ENCODE measurements around the gene KCNN3.

GRCh38 chr1:154832384-154832783 lies 37.7 kb downstream of the KCNN3 start:
- TF ChIP-seq, protein P1, sequence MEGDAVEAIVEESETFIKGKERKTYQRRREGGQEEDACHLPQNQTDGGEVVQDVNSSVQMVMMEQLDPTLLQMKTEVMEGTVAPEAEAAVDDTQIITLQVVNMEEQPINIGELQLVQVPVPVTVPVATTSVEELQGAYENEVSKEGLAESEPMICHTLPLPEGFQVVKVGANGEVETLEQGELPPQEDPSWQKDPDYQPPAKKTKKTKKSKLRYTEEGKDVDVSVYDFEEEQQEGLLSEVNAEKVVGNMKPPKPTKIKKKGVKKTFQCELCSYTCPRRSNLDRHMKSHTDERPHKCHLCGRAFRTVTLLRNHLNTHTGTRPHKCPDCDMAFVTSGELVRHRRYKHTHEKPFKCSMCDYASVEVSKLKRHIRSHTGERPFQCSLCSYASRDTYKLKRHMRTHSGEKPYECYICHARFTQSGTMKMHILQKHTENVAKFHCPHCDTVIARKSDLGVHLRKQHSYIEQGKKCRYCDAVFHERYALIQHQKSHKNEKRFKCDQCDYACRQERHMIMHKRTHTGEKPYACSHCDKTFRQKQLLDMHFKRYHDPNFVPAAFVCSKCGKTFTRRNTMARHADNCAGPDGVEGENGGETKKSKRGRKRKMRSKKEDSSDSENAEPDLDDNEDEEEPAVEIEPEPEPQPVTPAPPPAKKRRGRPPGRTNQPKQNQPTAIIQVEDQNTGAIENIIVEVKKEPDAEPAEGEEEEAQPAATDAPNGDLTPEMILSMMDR (IDR thresholded peaks at IDR 0.05), result no peak
- TF ChIP-seq EZH2 (IDR thresholded peaks at IDR 0.05), result no peak
